ENCODE measurements around the gene CALM1.

Gene CALM1

GRCh38 chr14:90399541-90400444, 3.0 kb downstream of the CALM1 start (continued):
- no peak for TF ChIP-seq ZNF18 (tag by site-specific recombination; IDR thresholded peaks at IDR 0.05)
- no peak for TF ChIP-seq ZNF146 (tag by site-specific recombination; IDR thresholded peaks at IDR 0.05)
- peak; percentile 45; the same call in 1 of the 2 replicates for TF ChIP-seq ZNF449 (tag by site-specific recombination; IDR thresholded peaks at IDR 0.05)
- TF ChIP-seq ZSCAN30 (tag by site-specific recombination; IDR thresholded peaks at IDR 0.05), result peak; percentile 97
- TF ChIP-seq ZNF624 (tag by site-specific recombination; IDR thresholded peaks at IDR 0.05), result no peak
- TF ChIP-seq ZFP69B (tag by site-specific recombination; IDR thresholded peaks at IDR 0.05), result peak; percentile 63; the same call in 1 of the 2 replicates
- peak; percentile 49; the same call in 1 of the 2 replicates for TF ChIP-seq INSM2 (tag by site-specific recombination; IDR thresholded peaks at IDR 0.05)
- no peak for TF ChIP-seq ZBTB49 (tag by site-specific recombination; IDR thresholded peaks at IDR 0.05; ENCODE audit: low read depth)
- TF ChIP-seq ZBTB8A (tag by site-specific recombination; IDR thresholded peaks at IDR 0.05), result peak; percentile 36
- TF ChIP-seq ZNF521 (tag by site-specific recombination; IDR thresholded peaks at IDR 0.05), result no peak
- peak; percentile 99 for TF ChIP-seq CTCF (tag by site-specific recombination; IDR thresholded peaks at IDR 0.05)
- no peak for TF ChIP-seq ZNF223 (tag by site-specific recombination; IDR thresholded peaks at IDR 0.05)
- 0 out of 2 replicates have a peak, but pooled peaks have one; percentile 19 for TF ChIP-seq ZNF513 (tag by site-specific recombination; IDR thresholded peaks at IDR 0.05)
- peak; percentile 60 for TF ChIP-seq IKZF3 (tag by site-specific recombination; IDR thresholded peaks at IDR 0.05)
- peak; percentile 84 for TF ChIP-seq HIC1 (tag by site-specific recombination; IDR thresholded peaks at IDR 0.05)
- no peak for TF ChIP-seq ZNF112 (tag by site-specific recombination; IDR thresholded peaks at IDR 0.05)
- no peak for TF ChIP-seq ZSCAN5A (tag by site-specific recombination; IDR thresholded peaks at IDR 0.05)
- TF ChIP-seq PRDM6 (tag by site-specific recombination; IDR thresholded peaks at IDR 0.05), result no peak
- peak; percentile 59; the same call in 1 of the 2 replicates for TF ChIP-seq ZNF561 (tag by site-specific recombination; IDR thresholded peaks at IDR 0.05; ENCODE audit: borderline replicate concordance)
- TF ChIP-seq ZNF514 (tag by site-specific recombination; IDR thresholded peaks at IDR 0.05), result no peak
- no peak for TF ChIP-seq ZNF426 (tag by site-specific recombination; IDR thresholded peaks at IDR 0.05)

All from HEK293 (cell line).